SK-N-MC (cell line): ENCODE measurements around the gene GRAMD2A.

Experiments
- EZH2 ChIP-seq: fragments of 200-600 bp; sonication (generic); IDR thresholded peaks from one replicate; pipeline ENCODE4 v1.6.1; 2017; ENCODE audit warnings: antibody characterized with exemption
- FOXP2 ChIP-seq: optimal IDR thresholded peaks from 2 replicates; pipeline ENCODE3; 2011; ENCODE audit warnings: mild to moderate bottlenecking, moderate library complexity; ENCODE audit not compliant: insufficient read depth; ENCODE audit errors: extremely low read length, control extremely low read depth
- POLR2AphosphoS5 ChIP-seq: IDR thresholded peaks from 2 replicates; pipeline ENCODE4 v1.6.1; 2012; ENCODE audit warnings: mild to moderate bottlenecking, low read depth, low read length, borderline replicate concordance

GRCh38 chr15:72166716-72167417, 30.7 kb downstream of the GRAMD2A start:
- TF ChIP-seq POLR2AphosphoS5 (no peak), EZH2 (no peak), FOXP2 (no peak)
